GM21381 (cell line): Measurements from ENCODE around the gene SLC2A9.
"Not testable (repeated sequence)": the region's sequence is repeated elsewhere in the genome, so short reads cannot be mapped to it uniquely, and the experiment has no call there.

ENCODE experiments used
- ATAC-seq: cut with Tn5 transposase; IDR thresholded peaks from one replicate; pipeline ENCODE4 v1.9.1; 2021; ENCODE audit warnings: mild to moderate bottlenecking, moderate library complexity; ENCODE audit not compliant: unreplicated experiment

Gene SLC2A9

DNA sequence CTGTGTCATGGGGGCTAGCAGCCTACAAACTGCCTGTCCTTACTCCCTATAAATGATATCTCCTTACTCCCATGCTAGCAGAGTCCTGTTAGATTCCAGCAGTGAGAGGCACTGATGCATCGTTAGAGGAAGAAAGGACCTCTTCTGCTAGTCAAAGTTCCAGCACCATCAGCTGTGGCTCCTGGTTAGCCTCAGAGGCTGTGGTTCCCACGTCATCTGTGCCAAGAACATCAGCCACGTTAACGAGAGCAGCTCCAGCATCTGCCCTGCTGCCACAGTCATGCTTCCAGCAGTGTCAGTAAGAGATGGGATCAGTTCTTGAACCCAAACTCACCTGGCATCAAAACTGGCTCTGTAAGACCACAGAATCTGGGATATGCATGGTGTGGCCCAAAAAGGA, 88.5 kb downstream of the SLC2A9 start:
- ATAC-seq = no peak

DNA sequence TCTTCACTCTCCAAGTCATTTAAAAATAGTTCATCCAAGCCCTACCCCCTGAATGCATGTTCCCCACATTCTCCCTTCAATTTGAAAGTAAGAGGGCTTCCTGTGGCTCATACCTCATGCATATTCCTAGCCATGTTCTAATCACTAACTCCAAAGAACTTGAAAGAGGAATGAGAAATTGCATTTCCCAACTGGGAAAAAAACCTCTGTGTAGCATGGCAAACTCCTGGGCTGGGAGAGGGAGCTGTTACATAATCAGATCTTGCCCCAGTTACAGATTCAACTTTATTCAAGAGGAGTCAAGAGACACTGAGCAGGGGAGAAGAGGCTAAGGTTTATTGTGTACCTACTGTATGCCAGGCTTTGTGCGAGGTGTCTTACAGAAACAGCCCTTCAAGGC, 90.2 kb downstream of the SLC2A9 start:
- ATAC-seq = no peak

DNA sequence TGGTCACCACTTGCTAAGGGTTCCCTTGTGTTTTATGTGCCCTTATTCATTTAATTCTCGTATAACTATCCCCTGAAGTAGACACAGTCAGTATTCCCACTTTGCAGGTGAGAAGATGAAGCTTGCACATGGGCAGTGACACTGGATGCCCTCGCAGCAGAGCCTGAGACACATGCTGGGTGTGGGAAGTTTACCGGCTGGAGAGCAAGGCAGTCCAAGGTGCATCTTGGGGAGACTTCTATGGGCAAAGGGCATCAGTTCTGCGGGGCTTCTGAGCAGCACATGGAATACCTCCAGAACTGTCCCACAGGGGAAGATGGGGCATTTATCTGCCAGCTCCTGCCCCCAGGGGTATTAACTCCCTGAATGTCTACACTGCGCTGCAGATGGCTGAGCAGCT, 92.2 kb downstream of the SLC2A9 start:
- ATAC-seq = no peak

DNA sequence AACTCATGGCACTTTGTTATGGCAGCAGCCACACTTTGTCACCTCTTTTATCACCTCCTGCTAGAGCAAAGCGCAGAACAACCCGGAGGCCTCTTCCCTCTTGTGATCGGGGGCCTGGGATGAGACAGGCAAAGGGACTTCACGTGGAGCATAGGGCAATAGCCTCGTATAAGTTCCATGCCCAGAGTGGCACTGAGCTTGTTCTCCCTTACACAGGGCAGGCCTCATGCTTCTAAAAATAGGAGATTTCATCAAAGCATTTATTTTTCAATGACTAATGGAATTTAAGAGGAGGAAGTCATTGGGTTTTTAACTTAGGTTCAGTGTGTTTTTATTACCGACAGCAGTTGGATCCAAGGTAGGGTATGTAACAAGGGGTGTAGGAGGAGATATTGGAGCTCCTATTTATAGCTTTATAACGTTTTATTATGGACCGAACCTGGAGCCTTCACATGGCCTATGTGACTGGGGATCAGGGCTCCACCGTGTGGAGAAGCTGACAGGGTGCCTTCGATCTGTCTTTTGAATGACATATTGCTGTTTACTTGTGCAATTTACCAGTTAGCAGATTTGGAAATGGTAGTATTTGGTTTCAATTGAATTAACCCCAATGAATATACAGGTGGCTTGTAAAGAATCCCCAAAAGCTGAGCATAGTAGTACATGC, 93.8 kb downstream of the SLC2A9 start:
- ATAC-seq = no peak

DNA sequence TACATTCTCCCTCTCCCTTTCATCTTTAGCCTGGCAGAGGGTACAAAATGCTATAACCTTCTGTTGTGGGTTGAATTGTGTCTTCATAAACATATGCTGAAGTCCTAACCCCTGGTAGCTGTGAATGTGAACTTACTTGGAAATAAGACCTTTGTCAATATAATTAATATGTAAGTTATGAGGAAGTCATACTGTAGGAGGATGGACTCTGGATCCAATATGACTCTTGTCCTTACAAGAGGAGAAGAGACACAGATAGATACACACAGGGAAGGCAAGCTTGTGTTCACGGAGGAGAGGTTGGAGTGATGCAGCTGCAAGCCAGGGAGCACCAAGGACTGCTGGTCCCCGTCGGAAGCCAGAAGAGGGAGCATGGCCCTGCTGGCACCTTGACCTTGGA, 94.7 kb downstream of the SLC2A9 start:
- no peak for ATAC-seq

DNA sequence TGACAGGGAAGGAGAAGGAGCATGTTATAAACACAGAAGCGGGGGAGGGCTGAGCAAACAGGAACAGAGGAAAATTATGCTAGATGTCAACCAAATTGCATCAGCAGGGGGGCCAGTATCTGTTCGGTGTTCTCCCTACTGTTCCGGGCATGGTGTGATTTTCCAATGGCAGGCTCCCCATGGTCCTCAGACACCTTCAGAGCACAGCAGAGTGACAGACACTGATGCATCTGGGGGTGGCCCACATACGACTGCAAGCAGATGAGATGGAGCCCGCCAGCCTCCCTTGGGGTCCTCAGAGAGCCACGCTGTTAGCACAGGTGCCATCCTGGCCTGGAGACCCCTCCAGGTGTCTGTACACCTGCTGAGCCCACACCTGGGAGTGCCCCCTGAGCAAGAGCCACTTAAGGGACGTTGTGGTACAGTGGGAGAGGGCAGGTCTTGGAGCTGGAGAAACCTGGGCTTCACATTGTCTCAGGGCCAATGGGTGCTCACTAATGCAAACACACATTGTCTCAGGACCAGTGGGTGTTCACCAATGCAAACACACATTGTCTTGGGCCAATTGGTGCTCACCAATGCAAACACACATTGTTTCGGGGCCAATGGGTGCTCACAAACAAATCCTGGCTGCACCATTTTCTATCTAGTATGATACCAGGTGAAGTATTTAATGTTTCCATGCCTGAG, 95.4 kb downstream of the SLC2A9 start:
- no peak for ATAC-seq

DNA sequence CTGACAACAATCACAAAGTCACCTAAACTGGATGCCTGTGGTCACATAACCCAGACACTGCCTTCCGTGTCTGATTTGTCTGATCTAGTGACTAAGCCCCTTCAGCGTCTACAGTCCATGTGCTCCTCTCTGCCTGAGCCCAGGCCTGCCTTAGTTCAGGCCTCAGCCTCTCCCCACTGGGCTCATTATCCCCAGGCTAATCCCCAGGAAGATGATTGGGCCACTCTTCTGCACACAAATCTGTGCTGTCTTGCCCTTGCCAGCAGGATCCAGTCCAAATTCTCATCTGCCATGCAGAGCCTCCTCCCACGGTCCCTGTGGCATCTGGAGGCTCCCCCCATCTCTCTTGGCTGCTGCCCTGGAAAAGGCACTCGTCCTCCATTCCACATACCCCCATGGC, 96.5 kb downstream of the SLC2A9 start:
- no peak for ATAC-seq

DNA sequence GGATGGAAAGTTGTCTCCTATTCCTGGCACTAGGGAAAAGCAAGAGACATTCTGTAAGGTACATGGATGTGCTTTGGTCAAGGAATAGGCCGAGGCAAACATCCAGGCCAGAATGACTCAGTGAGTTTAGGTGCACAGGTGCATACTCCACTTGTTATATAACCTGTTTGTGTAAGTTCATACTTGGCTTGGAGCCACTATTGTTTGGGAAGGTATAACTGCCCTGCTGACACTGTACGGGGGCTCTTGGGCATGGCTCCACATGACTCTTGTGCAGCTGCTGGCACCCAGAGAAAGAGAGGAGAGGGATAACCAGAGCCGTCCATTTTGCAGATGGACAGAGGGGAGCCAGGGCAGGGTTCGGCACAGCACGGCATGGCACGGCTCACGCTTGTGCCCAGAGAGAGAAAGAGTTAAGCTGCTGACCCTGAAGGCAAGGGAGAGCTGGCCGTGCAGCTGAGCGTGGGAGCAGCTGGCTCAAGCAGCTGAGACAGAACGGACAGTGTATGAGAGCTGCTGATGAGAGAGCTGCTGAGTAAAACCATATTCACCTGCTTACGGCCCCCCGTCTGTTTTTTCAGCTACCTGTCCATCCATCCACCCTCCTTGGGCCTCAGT, 98.0 kb downstream of the SLC2A9 start:
- ATAC-seq = no peak

DNA sequence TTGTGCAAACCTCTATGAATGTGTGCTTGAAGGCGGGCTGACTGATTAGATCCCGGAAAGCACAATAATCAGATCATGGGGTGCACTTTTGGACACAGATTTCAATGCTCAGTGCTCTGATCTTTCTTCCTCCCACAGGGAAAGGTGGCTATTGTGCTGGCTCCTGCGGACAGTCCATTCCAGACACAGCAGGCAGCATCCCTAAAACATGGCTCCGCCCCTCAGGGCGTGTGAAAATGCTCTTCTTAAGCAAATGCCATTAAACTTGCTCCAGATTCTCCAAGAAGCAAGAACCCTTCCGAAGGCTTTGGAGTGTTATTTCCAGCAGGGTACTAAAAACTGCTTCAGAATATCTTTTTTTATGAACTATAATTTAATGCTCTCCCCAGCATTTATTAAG, 100.0 kb downstream of the SLC2A9 start:
- no peak for ATAC-seq

DNA sequence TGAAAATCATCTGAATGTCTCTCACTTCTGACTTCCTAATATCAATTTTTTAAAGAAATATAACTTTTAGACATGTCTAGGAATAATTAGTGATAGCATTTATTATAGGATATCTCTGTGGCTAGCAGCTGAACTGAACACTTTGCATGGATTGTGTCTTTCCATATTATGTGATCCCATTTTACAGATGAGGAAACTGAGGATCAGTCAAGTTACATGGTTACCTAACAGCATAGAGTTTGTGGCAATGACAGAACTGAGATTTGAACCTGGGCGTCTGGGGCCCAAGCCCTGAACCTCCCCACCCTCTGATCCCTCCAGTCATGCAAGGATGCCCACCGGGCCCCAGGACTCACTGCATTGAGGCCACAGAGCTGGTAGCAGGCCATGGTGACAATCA, 101.3 kb downstream of the SLC2A9 start:
- ATAC-seq = no peak

DNA sequence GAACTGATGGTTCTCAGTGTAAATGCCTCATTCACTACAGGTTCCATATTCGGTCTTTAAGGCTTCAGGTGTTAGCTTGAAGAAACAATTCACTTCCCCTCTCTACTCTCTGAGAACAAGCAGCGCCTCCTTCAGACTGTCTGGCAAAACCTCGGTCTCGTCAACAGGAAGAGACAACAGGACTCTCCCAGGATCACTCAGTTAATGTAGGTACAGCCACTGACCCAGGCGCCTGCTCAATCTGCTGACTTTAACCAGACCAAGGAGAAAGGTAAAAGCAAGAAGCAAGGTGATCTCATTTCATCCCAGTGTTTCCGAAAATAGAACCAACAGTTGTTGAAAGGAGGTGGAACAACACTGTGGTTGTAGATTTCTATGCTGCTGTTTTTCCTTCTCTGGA, 102.2 kb downstream of the SLC2A9 start:
- ATAC-seq = no peak

DNA sequence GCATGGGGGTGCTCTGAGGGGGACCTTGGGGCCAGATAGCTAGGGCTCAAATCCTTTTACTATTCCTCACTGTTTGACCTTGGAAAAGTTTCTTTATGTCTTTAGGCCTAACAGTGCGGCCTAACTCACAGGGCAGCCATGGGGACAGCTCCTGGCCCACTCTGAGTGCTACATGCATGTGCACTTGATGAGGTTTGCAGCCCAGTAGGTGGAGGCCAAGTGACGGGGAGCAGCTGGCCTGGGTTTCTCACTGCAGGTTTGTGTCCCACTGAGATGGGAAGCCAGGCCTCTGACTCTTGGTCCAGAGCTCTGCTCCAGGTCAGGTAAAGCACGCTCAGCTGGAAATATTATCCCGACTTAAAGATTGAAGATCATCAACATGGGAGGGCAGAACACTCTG, 102.8 kb downstream of the SLC2A9 start:
- no peak for ATAC-seq

DNA sequence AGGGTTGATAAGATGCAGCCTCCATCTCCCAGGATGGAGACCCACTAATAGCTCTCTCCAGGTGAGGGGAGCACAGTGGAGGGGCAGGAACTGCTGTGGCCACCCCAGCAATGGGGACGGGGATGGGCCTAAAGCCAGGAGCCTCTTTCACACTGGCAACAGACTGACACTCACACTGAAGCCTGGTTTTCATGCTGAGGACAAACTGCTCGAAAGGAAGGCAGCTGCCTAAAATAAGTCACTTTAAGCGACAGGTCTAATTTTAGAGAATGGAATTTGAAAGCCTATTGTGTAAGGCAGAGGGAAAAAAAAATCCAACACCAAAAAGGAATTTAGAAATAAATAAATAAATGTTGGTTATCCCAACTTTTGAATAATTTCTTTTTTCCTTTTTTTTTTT, 104.4 kb downstream of the SLC2A9 start:
- ATAC-seq = no peak

DNA sequence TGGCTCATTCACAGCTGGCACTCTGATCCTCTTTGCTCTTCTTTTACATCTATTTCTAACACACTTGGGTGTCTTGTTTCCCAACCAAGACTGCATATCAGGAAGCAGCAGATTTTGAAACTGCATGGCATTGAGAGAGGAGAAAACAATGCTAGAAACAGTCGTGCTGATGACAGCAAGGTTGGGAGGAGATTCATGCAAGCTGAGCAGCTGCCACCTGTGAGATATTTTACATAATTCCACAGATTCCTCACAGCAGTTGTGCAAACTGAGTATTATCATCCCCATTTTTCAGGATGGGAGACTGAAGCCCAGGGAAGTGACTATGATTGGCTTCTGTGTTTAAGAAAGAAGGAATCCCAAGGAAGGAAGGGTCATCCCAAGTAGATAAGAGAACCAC, 105.0 kb downstream of the SLC2A9 start:
- ATAC-seq = no peak

DNA sequence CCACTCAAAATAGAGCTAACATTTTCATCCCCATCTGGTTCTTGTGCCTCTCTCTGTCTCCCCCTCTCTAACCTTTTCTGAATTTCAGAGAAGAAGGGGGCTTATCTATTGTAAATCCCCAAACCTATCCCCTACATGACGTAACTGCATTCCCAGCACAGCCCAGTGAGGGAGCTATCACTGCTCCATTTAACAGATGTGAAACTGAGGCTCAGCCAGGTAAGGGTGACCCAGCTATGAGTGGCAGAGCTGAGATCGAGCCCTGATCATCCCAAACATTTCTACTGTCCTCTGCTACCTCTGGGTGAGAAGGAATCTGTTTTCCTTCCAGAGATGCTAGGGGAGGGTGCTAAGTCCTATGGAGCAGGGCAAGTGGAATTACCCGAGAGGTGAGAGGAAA, 107.5 kb downstream of the SLC2A9 start:
- no peak for ATAC-seq

DNA sequence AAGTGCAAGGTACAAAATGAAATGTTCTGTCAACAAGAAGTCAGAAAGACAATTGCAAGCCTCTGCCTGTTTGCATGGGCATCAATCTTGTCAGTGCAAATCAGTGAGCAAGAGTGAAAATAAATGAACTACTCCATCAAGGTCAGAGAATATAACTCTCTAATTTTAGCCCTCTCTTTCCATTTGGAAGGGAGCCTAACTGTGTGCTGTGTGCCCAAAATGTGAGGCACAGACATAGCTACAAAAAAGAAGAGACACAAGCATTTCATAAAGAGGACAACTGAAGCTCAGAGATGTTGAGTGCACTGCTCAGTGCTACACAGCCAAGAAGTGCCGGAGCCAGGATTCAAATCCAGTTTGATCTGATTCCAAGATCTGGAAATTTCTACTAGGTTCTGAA, 114.3 kb downstream of the SLC2A9 start:
- no peak for ATAC-seq

DNA sequence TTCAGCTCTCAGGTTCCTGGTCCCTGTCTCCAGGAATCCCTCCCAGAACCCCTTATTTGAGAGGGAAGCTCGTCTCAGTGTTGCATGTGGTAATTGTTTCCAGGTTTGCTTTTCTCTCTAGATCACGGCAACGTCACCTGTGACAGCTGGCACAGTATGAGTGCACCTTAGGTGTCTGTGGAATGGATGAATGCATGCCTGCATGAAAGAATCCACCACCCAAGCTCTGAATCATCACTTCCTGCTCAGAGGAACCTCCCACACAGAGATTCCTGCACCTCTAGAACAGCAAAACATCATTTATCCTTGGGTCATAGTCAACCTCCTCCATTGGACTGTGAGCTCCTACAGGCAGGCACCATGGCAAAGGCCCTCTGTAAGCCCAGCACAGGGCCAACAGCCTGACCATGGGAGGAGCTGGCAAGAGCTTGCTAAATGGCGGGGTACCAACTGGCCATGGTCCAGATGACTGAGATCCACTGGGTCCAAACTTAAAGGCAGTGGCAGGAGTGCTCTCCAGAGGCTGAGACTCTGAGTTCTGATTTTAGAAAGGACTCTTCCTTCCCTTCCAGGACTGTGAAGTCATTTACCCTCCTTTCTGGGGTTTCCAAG, 116.2 kb downstream of the SLC2A9 start:
- ATAC-seq = no peak

DNA sequence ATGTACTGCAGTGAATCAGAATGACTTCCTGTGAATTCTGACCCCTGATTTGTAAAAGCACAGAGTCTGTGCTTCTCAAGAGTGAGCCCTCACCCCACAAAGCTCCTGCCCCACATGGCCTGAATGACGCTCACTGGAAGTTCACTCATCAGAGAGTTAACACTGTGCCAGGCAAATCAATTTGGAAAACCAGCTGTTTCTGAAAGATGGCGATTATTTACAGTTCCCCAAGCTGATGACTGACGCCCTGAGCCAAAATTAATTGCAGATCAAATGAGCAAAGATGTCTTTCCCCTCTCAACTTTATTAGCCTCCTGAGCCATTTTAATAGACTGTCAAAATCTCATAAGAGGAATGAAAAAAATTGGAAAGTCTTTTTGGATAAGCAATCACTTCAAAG, 118.0 kb downstream of the SLC2A9 start:
- no peak for ATAC-seq

DNA sequence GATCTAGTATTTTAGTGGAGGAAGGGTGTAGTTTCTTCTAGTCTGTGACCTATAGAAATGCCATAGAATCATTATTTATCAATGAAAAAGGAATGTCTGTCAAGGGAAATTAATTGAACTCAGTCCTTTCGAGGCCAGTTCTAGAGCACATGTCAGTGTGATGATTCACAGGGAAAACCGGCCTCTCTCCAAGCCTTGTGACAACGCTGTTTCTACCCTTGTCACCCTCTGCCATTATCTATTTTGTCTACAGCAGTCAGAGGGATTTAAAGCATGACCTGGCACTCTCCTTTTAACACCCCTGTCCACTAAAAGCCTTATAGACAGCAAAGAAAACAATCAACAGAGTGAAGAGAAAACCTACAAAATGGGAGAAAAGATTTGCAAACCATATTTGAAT, 120.0 kb downstream of the SLC2A9 start:
- ATAC-seq = no peak

DNA sequence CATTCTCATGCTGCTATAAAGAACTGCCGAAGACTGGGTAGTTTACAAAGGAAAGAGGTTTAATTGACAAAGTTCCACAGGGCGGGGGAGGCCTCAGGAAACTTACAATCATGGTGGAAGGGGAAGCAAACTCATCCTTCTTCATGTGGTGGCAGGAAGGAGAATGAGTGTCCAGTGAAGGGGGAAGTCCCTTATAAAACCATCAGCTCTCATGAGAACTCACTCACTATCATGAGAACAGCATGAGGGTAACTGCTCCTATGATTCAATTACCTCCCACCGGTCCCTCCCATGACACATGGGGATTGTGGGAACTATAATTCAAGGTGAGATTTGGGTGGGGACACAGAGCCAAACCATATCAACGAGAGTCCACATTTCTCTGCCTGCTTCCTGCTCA, 120.7 kb downstream of the SLC2A9 start:
- ATAC-seq = not testable (repeated sequence)

DNA sequence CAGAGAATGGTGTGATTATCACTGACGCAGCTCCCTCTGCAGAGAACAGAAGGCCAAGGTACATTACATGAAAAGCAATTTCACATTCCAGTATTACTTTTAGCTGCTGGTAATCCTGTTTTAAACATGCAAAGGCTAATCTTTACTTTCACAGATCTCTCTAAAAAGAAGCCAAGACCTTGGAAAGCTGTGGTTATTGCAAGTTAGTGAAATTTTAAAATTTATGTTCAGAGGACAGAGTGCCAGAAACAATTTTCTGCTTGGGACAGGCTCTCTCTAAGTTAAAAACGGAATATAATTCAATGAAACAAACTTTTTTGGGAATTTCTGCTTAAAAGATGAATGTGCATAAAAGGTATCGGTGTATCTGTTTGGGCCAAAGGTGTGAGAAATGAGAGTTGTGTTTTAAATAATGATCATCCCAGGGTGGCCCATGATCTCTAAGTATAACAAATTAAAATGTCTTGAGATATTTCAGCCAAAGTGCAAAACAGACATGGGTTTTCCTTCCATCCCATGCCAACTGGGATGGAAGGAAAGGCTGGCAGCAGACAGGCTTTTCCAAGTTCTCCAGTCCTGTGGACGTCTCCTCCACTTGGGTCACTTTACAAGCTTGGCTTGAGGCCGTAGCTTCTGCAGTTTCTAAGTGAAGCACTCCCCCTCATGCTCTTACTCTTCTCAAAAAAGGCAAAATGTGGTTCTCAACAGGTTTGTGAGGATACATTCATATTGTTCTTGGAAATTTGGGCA, 121.8 kb downstream of the SLC2A9 start:
- ATAC-seq = no peak
